Keratinocyte (primary cell): Measurements from ENCODE around the gene RPL34. TPM values are rescaled to one million over a fixed set of nuclear protein-coding genes. Genes with fewer than 3 reads are reported as not detected.
"Not testable (repeated sequence)": the region's sequence is repeated elsewhere in the genome, so short reads cannot be mapped to it uniquely, and the experiment has no call there.

Experiments
- DNase-seq: peaks from one replicate; pipeline ENCODE4 v3.0.0-alpha.2; 2011; ENCODE audit warnings: low read depth, missing footprints, low spot score
- FAIRE-seq: peaks from 2 replicates; lab custom pipeline; 2011; peaks lifted over from hg19 to GRCh38; lab: Jason Lieb, UNC
- H2AFZ ChIP-seq: 2 replicates; pipeline ENCODE4 v1.6.0; 2012; ENCODE audit warnings: low read length, control low read depth, inconsistent platforms; ENCODE audit not compliant: control insufficient read depth
- H3K27ac ChIP-seq: 2 replicates; pipeline ENCODE4 v1.5.1; 2011; ENCODE audit warnings: low read length; ENCODE audit not compliant: control insufficient read depth, insufficient read depth
- H3K27me3 ChIP-seq: 3 replicates; pipeline ENCODE4 v1.6.0; 2011; ENCODE audit warnings: low read length; ENCODE audit not compliant: control insufficient read depth, insufficient read depth; ENCODE audit errors: extremely low read depth
- H3K36me3 ChIP-seq, 2 experiments: 2 replicates in 1 of 2; 3 replicates in 1 of 2; pipeline ENCODE4 v1.5.1; 2011; ENCODE audit warnings: low read length in 2 of 2, mild to moderate bottlenecking in 1 of 2; ENCODE audit not compliant: control insufficient read depth in 2 of 2, insufficient read depth in 2 of 2; ENCODE audit errors: extremely low read depth in 1 of 2
- H3K4me1 ChIP-seq: 3 replicates; pipeline ENCODE4 v1.5.1; 2011; ENCODE audit warnings: low read length; ENCODE audit not compliant: control insufficient read depth, insufficient read depth; ENCODE audit errors: extremely low read depth
- H3K4me2 ChIP-seq: 3 replicates; pipeline ENCODE4 v1.6.0; 2011; ENCODE audit warnings: low read depth, low read length; ENCODE audit not compliant: control insufficient read depth, insufficient read depth; ENCODE audit errors: extremely low read depth
- H3K4me3 ChIP-seq, 3 experiments: fragments of 200-600 bp in 1 of 3; sonication (generic) in 1 of 3; 2 replicates in 2 of 3; 3 replicates in 1 of 3; pipeline ENCODE4 v1.5.1; 2011 to 2016; ENCODE audit warnings: low read length in 3 of 3, mild to moderate bottlenecking in 3 of 3, control low read depth in 2 of 3, inconsistent platforms in 1 of 3, low read depth in 1 of 3, mixed read lengths in 1 of 3, mixed run types in 1 of 3, moderate library complexity in 1 of 3; ENCODE audit not compliant: control insufficient read depth in 2 of 3, insufficient read depth in 2 of 3; ENCODE audit errors: extremely low read depth in 1 of 3
- H3K79me2 ChIP-seq: 2 replicates; pipeline ENCODE4 v1.6.0; 2012; ENCODE audit warnings: low read length; ENCODE audit not compliant: control insufficient read depth, insufficient read depth
- H3K9ac ChIP-seq: 3 replicates; pipeline ENCODE4 v1.6.0; 2011; ENCODE audit warnings: low read length; ENCODE audit not compliant: control insufficient read depth, insufficient read depth; ENCODE audit errors: extremely low read depth
- H3K9me1 ChIP-seq: 3 replicates; pipeline ENCODE4 v1.6.0; 2011; ENCODE audit warnings: low read length; ENCODE audit not compliant: control insufficient read depth, insufficient read depth; ENCODE audit errors: extremely low read depth
- H3K9me3 ChIP-seq: 2 replicates; pipeline ENCODE4 v1.5.1; 2012; ENCODE audit warnings: low read depth, low read length; ENCODE audit not compliant: control insufficient read depth
- H4K20me1 ChIP-seq: 3 replicates; pipeline ENCODE4 v1.6.0; 2011; ENCODE audit warnings: low read length; ENCODE audit not compliant: control insufficient read depth, insufficient read depth; ENCODE audit errors: extremely low read depth
- CTCF ChIP-seq, 3 experiments: IDR thresholded peaks in 1 of 3; conservative IDR thresholded peaks in 1 of 3; optimal IDR thresholded peaks in 1 of 3; 2 replicates in 2 of 3; 3 replicates in 1 of 3; pipeline versions ENCODE3 to v1.5.1; 2011; ENCODE audit warnings: low read length in 3 of 3, mild to moderate bottlenecking in 3 of 3, moderate library complexity in 2 of 3, control low read depth in 1 of 3, inconsistent platforms in 1 of 3; ENCODE audit not compliant: insufficient read depth in 2 of 3; ENCODE audit errors: extremely low read depth in 1 of 3
- EZH2 ChIP-seq: IDR thresholded peaks from one replicate; pipeline ENCODE4 v1.6.1; 2012; ENCODE audit warnings: inconsistent platforms, mild to moderate bottlenecking, low read length, moderate library complexity
- dilution Hi-C: fragments of 300-500 bp; cut with MboI; formaldehyde crosslinking; loops from one replicate; pipeline ENCODE4 v1.7.0; 2020; ENCODE audit warnings: low sequenced_read_pairs; ENCODE audit not compliant: extremely low pct_ligation_motif_present
- polyA plus RNA-seq, 5 experiments: library from polyadenylated mRNA; depleted of rRNA in 3 of 5; stranded (reverse) in 3 of 5; stranded (forward) in 1 of 5; unstranded in 1 of 5; fragments of >200 nt; gene quantifications; 1 replicate in 1 of 5; 2 replicates in 3 of 5; 3 replicates in 1 of 5; pipeline versions ENCODE4 v1.2.1 to v1.2.3, GENCODE V29; 2011 to 2012; ENCODE audit warnings: missing spikeins in 2 of 5, low read depth in 1 of 5, low replicate concordance in 1 of 5

Gene RPL34
- polyA plus RNA-seq, 1 donor (not counting 4 experiments of a cell fraction or from before 2014, with no cell fraction given): 3,164 TPM

GRCh38 chr4:108592674-108592986, 27.7 kb upstream of the RPL34 start:
- Histone ChIP-seq H3K79me2 (no peaks in the 10 kb centered on the region), H3K9ac (no peak overlapping the region), H3K9me3 (no peaks in the 10 kb centered on the region), H3K4me2 (no peak overlapping the region), H4K20me1 (no peaks in the 10 kb centered on the region), H3K27ac (no peak overlapping the region), H3K36me3 (no peaks in the 10 kb centered on the region), H3K4me3 (no peak overlapping the region), H3K27me3 (no peaks in the 10 kb centered on the region), H3K4me1 (peaks cover 9% of the 10 kb centered on the region), H3K9me1 (no peaks in the 10 kb centered on the region), H2AFZ (no peak overlapping the region)
- DNase-seq (no peak), FAIRE-seq (no peak)
- TF ChIP-seq CTCF (optimal IDR thresholded peaks at IDR 0.05 in 1 of 3, IDR thresholded peaks at IDR 0.05 in 1 of 3, conservative IDR thresholded peaks at IDR 0.05 in 1 of 3; ENCODE audit: extremely low read depth in 1 of 3, insufficient read depth in 2 of 3, low read length in 3 of 3) (no peak), EZH2 (no peak)
- dilution Hi-C loops: no loop called here

GRCh38 chr4:108594296-108594695, 26.1 kb upstream of the RPL34 start:
- H3K36me3 ChIP-seq, H3K4me3 ChIP-seq, H4K20me1 ChIP-seq, H3K9ac ChIP-seq, H3K27ac ChIP-seq, FAIRE-seq, H3K9me3 ChIP-seq, dilution Hi-C loops, H3K79me2 ChIP-seq, H3K4me1 ChIP-seq, H3K9me1 ChIP-seq, DNase-seq, H3K4me2 ChIP-seq, H2AFZ ChIP-seq, H3K27me3 ChIP-seq: not testable (repeated sequence)

GRCh38 chr4:108596344-108596743, 24.0 kb upstream of the RPL34 start:
- TF ChIP-seq EZH2 (no peak), CTCF (optimal IDR thresholded peaks at IDR 0.05 in 1 of 3, IDR thresholded peaks at IDR 0.05 in 1 of 3, conservative IDR thresholded peaks at IDR 0.05 in 1 of 3; ENCODE audit: extremely low read depth in 1 of 3, insufficient read depth in 2 of 3, low read length in 3 of 3) (no peak)
- Histone ChIP-seq H3K27me3 (no peaks in the 10 kb centered on the region), H3K27ac (no peak overlapping the region), H3K9me1 (no peaks in the 10 kb centered on the region), H3K9ac (no peak overlapping the region), H3K4me3 (no peak overlapping the region), H3K4me1 (peaks cover 12% of the 10 kb centered on the region), H3K9me3 (no peaks in the 10 kb centered on the region), H3K36me3 (no peaks in the 10 kb centered on the region), H3K4me2 (no peak overlapping the region), H3K79me2 (no peaks in the 10 kb centered on the region), H2AFZ (no peak overlapping the region), H4K20me1 (no peaks in the 10 kb centered on the region)
- DNase-seq (no peak), FAIRE-seq (no peak)
- dilution Hi-C loops: no loop called here
